K562 (cell line): ENCODE results near the gene FAM227A. TPM values are rescaled to one million over a fixed set of nuclear protein-coding genes. Genes with fewer than 3 reads are reported as not detected.
A peak's percentile ranks its signal among the peaks of the same experiment; 100 is the strongest.

Experiments used
- GTF2E2 ChIP-seq: fragments of 200-800 bp; sonication (Bioruptor generic); IDR thresholded peaks from 2 replicates; pipeline ENCODE4 v1.6.1; 2016; ENCODE audit warnings: missing genetic modification characterization, missing compliant biosample characterization
- MEF2A ChIP-seq: IDR thresholded peaks from 2 replicates; pipeline ENCODE4 v1.6.1; 2011; ENCODE audit warnings: low read depth, mild to moderate bottlenecking, low read length, moderate library complexity; ENCODE audit not compliant: control insufficient read depth
- MEIS2 ChIP-seq: fragments of 450-650 bp; IDR thresholded peaks from 2 replicates; pipeline ENCODE4 v1.6.1; 2014; ENCODE audit warnings: mild to moderate bottlenecking; ENCODE audit not compliant: partially characterized antibody
- NONO ChIP-seq, 2 experiments: fragments of 200-400 bp in 1 of 2; fragments of 450-650 bp in 1 of 2; formaldehyde crosslinking in 1 of 2; IDR thresholded peaks; 2 replicates each; pipeline ENCODE4 v1.6.1; 2017; ENCODE audit warnings: low read depth in 2 of 2, mild to moderate bottlenecking in 2 of 2, moderate library complexity in 2 of 2, low read length in 1 of 2
- NR4A1 ChIP-seq, 2 experiments: fragments of 250-450 bp in 1 of 2; fragments of 450-650 bp in 1 of 2; sonication (Bioruptor Pico) in 1 of 2; IDR thresholded peaks; 2 replicates each; pipeline versions ENCODE4 v1.4.0 to v1.6.1; 2016 to 2020; ENCODE audit warnings: mild to moderate bottlenecking in 2 of 2, missing compliant biosample characterization in 1 of 2, missing genetic modification characterization in 1 of 2, moderate library complexity in 1 of 2
- SAFB ChIP-seq: fragments of 200-400 bp; formaldehyde crosslinking; IDR thresholded peaks from 2 replicates; pipeline ENCODE4 v1.6.1; 2017; ENCODE audit warnings: low read depth, low read length, borderline replicate concordance
- SREBF2 ChIP-seq: sonication (generic); formaldehyde crosslinking; IDR thresholded peaks from 2 replicates; pipeline ENCODE4 v1.4.0; 2020; ENCODE audit warnings: mild to moderate bottlenecking, missing genetic modification reagents
- ZNF24 ChIP-seq: fragments of 450-650 bp; IDR thresholded peaks from 2 replicates; pipeline ENCODE4 v1.6.1; 2016
- polyA plus RNA-seq, 8 experiments: library from polyadenylated mRNA; depleted of rRNA in 4 of 8; stranded (reverse) in 5 of 8; unstranded in 3 of 8; fragments of >200 nt; fragmentation: Nextera tagmentation in 2 of 8; fragmentation: Illumina TruSeq in 1 of 8; extraction: Ambion mirVana in 2 of 8; extraction: Trizol in 1 of 8; gene quantifications; 2 replicates each; pipeline versions ENCODE4 v1.2.1 to v1.2.3, GENCODE V29; 2011 to 2014; ENCODE audit warnings: inconsistent platforms in 1 of 8, missing spikeins in 1 of 8
- total RNA-seq, 7 experiments: library from RNA; depleted of rRNA in 6 of 7; stranded (reverse); fragments of >200 nt in 6 of 7; fragmentation: Illumina TruSeq in 2 of 7; extraction: Trizol in 2 of 7; gene quantifications; 2 replicates each; pipeline versions ENCODE4 v1.2.1 to v1.2.3, GENCODE V29; 2011 to 2021; ENCODE audit warnings: low replicate concordance in 1 of 7
- TF ChIP-seq, protein P1 (sequence below): fragments of 200-600 bp; sonication (generic); IDR thresholded peaks from one replicate; pipeline ENCODE4 v1.6.1; 2012; ENCODE audit warnings: mild to moderate bottlenecking, low read depth, low read length, inconsistent platforms
- TF ChIP-seq, protein P2 (sequence below), 3 experiments: IDR thresholded peaks in 2 of 3; conservative IDR thresholded peaks in 1 of 3; 2 replicates each; pipeline ENCODE4 v1.5.1; 2011 to 2012; ENCODE audit warnings: low read length in 3 of 3, mild to moderate bottlenecking in 3 of 3, control low read depth in 2 of 3, improper control_type of control experiment in 1 of 3, inconsistent platforms in 1 of 3, low read depth in 1 of 3, mixed read lengths in 1 of 3, moderate library complexity in 1 of 3; ENCODE audit not compliant: insufficient read depth in 2 of 3
- TF ChIP-seq, protein P3 (sequence below): fragments of 450-650 bp; formaldehyde crosslinking; IDR thresholded peaks from 2 replicates; pipeline ENCODE4 v1.4.0; 2020; ENCODE audit warnings: mild to moderate bottlenecking, moderate library complexity

Gene FAM227A
- total and polyA plus RNA-seq, 9 of the 15 experiments (the other 6 are each of a cell fraction or from before 2014, with no cell fraction given), result 0.10 to 2.2 (median 0.83) TPM

DNA sequence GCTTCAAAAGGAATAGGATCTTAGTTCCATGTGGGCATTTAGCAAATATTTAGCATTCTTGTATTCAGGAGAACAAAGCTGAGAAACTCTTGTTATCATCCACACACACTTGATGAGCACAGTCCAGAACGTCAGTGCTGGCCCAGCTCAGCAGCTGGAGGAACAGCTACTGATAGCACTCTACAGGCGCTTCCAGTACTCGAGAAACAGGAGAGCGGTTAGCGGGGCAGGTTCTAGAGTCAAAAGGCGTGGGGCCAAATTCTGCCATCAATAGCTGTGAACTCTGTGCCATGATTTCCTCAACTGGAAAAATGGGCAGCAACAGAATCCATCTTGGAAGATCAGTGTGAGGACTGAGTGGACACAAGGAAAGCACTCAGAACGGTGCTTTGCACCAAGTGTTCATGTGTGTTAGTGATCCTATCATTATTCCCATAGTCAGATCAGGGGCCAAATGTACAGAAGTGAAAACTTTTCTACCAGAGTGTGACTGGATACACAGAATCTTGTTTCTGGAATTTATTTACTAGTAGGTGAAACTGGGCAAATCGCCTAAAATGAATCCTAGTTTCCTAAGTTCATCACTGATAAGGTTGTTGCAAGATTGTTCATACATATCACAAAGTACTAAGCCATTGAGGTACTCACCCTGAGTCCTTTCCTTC, 41.4 kb upstream of the FAM227A start (continued):
- TF ChIP-seq, protein P1, sequence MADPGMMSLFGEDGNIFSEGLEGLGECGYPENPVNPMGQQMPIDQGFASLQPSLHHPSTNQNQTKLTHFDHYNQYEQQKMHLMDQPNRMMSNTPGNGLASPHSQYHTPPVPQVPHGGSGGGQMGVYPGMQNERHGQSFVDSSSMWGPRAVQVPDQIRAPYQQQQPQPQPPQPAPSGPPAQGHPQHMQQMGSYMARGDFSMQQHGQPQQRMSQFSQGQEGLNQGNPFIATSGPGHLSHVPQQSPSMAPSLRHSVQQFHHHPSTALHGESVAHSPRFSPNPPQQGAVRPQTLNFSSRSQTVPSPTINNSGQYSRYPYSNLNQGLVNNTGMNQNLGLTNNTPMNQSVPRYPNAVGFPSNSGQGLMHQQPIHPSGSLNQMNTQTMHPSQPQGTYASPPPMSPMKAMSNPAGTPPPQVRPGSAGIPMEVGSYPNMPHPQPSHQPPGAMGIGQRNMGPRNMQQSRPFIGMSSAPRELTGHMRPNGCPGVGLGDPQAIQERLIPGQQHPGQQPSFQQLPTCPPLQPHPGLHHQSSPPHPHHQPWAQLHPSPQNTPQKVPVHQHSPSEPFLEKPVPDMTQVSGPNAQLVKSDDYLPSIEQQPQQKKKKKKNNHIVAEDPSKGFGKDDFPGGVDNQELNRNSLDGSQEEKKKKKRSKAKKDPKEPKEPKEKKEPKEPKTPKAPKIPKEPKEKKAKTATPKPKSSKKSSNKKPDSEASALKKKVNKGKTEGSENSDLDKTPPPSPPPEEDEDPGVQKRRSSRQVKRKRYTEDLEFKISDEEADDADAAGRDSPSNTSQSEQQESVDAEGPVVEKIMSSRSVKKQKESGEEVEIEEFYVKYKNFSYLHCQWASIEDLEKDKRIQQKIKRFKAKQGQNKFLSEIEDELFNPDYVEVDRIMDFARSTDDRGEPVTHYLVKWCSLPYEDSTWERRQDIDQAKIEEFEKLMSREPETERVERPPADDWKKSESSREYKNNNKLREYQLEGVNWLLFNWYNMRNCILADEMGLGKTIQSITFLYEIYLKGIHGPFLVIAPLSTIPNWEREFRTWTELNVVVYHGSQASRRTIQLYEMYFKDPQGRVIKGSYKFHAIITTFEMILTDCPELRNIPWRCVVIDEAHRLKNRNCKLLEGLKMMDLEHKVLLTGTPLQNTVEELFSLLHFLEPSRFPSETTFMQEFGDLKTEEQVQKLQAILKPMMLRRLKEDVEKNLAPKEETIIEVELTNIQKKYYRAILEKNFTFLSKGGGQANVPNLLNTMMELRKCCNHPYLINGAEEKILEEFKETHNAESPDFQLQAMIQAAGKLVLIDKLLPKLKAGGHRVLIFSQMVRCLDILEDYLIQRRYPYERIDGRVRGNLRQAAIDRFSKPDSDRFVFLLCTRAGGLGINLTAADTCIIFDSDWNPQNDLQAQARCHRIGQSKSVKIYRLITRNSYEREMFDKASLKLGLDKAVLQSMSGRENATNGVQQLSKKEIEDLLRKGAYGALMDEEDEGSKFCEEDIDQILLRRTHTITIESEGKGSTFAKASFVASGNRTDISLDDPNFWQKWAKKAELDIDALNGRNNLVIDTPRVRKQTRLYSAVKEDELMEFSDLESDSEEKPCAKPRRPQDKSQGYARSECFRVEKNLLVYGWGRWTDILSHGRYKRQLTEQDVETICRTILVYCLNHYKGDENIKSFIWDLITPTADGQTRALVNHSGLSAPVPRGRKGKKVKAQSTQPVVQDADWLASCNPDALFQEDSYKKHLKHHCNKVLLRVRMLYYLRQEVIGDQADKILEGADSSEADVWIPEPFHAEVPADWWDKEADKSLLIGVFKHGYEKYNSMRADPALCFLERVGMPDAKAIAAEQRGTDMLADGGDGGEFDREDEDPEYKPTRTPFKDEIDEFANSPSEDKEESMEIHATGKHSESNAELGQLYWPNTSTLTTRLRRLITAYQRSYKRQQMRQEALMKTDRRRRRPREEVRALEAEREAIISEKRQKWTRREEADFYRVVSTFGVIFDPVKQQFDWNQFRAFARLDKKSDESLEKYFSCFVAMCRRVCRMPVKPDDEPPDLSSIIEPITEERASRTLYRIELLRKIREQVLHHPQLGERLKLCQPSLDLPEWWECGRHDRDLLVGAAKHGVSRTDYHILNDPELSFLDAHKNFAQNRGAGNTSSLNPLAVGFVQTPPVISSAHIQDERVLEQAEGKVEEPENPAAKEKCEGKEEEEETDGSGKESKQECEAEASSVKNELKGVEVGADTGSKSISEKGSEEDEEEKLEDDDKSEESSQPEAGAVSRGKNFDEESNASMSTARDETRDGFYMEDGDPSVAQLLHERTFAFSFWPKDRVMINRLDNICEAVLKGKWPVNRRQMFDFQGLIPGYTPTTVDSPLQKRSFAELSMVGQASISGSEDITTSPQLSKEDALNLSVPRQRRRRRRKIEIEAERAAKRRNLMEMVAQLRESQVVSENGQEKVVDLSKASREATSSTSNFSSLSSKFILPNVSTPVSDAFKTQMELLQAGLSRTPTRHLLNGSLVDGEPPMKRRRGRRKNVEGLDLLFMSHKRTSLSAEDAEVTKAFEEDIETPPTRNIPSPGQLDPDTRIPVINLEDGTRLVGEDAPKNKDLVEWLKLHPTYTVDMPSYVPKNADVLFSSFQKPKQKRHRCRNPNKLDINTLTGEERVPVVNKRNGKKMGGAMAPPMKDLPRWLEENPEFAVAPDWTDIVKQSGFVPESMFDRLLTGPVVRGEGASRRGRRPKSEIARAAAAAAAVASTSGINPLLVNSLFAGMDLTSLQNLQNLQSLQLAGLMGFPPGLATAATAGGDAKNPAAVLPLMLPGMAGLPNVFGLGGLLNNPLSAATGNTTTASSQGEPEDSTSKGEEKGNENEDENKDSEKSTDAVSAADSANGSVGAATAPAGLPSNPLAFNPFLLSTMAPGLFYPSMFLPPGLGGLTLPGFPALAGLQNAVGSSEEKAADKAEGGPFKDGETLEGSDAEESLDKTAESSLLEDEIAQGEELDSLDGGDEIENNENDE, result no peak
- no peak for TF ChIP-seq NR4A1 (CRISPR knock-in tag; IDR thresholded peaks at IDR 0.05)
- no peak for TF ChIP-seq NR4A1 (tag; IDR thresholded peaks at IDR 0.05)
- no peak for TF ChIP-seq SREBF2
- TF ChIP-seq MEIS2, result no peak
- TF ChIP-seq ZNF24, result 0 out of 2 replicates have a peak, but pooled peaks have one; percentile 6
- no peak for TF ChIP-seq SAFB
- TF ChIP-seq, protein P2, sequence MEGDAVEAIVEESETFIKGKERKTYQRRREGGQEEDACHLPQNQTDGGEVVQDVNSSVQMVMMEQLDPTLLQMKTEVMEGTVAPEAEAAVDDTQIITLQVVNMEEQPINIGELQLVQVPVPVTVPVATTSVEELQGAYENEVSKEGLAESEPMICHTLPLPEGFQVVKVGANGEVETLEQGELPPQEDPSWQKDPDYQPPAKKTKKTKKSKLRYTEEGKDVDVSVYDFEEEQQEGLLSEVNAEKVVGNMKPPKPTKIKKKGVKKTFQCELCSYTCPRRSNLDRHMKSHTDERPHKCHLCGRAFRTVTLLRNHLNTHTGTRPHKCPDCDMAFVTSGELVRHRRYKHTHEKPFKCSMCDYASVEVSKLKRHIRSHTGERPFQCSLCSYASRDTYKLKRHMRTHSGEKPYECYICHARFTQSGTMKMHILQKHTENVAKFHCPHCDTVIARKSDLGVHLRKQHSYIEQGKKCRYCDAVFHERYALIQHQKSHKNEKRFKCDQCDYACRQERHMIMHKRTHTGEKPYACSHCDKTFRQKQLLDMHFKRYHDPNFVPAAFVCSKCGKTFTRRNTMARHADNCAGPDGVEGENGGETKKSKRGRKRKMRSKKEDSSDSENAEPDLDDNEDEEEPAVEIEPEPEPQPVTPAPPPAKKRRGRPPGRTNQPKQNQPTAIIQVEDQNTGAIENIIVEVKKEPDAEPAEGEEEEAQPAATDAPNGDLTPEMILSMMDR (IDR thresholded peaks at IDR 0.05 in 2 of 3, conservative IDR thresholded peaks at IDR 0.05 in 1 of 3; ENCODE audit: insufficient read depth in 2 of 3, low read depth in 1 of 3, low read length in 3 of 3), result no peak
- TF ChIP-seq GTF2E2 (tag), result no peak
- TF ChIP-seq MEF2A, result no peak
- TF ChIP-seq, protein P3, sequence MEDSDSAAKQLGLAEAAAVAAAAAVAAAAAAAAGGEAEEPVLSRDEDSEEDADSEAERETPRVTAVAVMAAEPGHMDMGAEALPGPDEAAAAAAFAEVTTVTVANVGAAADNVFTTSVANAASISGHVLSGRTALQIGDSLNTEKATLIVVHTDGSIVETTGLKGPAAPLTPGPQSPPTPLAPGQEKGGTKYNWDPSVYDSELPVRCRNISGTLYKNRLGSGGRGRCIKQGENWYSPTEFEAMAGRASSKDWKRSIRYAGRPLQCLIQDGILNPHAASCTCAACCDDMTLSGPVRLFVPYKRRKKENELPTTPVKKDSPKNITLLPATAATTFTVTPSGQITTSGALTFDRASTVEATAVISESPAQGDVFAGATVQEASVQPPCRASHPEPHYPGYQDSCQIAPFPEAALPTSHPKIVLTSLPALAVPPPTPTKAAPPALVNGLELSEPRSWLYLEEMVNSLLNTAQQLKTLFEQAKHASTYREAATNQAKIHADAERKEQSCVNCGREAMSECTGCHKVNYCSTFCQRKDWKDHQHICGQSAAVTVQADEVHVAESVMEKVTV (CRISPR knock-in tag), result no peak
- no peak for TF ChIP-seq NONO (IDR thresholded peaks at IDR 0.05; ENCODE audit: low read depth in 2 of 2, low read length in 1 of 2)
